ENCODE measurements around the gene PLEKHA7.

DNA sequence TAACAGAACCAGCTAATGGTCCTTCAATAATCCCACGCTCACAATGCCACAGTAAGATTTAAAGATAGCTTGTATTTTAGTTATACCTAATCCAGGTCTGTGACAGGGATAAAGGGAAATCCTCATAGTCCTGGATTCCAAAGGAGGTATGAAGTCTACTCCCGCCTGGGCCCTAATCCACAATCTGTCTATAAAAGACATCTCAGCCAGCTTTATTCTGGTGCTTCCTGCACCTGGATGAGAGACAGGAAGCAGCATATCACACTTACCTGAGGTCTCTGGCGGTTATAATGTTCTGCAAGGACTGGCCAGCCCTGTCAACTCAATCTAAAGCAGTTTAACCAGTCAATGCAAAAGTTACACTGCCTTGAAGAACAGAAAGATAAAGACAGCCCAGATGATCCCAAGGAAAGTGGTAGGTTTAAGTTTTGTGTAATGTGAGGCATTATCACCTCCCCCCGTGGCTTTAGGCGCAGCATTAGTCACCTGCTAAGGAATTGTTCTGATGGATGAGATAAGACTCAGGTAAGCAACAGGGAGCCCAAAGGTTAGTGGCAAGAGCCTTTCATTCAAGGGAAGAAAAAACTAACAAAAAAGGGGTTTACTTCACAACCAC lies 57.6 kb downstream of the PLEKHA7 start:
- TF ChIP-seq, protein P1, sequence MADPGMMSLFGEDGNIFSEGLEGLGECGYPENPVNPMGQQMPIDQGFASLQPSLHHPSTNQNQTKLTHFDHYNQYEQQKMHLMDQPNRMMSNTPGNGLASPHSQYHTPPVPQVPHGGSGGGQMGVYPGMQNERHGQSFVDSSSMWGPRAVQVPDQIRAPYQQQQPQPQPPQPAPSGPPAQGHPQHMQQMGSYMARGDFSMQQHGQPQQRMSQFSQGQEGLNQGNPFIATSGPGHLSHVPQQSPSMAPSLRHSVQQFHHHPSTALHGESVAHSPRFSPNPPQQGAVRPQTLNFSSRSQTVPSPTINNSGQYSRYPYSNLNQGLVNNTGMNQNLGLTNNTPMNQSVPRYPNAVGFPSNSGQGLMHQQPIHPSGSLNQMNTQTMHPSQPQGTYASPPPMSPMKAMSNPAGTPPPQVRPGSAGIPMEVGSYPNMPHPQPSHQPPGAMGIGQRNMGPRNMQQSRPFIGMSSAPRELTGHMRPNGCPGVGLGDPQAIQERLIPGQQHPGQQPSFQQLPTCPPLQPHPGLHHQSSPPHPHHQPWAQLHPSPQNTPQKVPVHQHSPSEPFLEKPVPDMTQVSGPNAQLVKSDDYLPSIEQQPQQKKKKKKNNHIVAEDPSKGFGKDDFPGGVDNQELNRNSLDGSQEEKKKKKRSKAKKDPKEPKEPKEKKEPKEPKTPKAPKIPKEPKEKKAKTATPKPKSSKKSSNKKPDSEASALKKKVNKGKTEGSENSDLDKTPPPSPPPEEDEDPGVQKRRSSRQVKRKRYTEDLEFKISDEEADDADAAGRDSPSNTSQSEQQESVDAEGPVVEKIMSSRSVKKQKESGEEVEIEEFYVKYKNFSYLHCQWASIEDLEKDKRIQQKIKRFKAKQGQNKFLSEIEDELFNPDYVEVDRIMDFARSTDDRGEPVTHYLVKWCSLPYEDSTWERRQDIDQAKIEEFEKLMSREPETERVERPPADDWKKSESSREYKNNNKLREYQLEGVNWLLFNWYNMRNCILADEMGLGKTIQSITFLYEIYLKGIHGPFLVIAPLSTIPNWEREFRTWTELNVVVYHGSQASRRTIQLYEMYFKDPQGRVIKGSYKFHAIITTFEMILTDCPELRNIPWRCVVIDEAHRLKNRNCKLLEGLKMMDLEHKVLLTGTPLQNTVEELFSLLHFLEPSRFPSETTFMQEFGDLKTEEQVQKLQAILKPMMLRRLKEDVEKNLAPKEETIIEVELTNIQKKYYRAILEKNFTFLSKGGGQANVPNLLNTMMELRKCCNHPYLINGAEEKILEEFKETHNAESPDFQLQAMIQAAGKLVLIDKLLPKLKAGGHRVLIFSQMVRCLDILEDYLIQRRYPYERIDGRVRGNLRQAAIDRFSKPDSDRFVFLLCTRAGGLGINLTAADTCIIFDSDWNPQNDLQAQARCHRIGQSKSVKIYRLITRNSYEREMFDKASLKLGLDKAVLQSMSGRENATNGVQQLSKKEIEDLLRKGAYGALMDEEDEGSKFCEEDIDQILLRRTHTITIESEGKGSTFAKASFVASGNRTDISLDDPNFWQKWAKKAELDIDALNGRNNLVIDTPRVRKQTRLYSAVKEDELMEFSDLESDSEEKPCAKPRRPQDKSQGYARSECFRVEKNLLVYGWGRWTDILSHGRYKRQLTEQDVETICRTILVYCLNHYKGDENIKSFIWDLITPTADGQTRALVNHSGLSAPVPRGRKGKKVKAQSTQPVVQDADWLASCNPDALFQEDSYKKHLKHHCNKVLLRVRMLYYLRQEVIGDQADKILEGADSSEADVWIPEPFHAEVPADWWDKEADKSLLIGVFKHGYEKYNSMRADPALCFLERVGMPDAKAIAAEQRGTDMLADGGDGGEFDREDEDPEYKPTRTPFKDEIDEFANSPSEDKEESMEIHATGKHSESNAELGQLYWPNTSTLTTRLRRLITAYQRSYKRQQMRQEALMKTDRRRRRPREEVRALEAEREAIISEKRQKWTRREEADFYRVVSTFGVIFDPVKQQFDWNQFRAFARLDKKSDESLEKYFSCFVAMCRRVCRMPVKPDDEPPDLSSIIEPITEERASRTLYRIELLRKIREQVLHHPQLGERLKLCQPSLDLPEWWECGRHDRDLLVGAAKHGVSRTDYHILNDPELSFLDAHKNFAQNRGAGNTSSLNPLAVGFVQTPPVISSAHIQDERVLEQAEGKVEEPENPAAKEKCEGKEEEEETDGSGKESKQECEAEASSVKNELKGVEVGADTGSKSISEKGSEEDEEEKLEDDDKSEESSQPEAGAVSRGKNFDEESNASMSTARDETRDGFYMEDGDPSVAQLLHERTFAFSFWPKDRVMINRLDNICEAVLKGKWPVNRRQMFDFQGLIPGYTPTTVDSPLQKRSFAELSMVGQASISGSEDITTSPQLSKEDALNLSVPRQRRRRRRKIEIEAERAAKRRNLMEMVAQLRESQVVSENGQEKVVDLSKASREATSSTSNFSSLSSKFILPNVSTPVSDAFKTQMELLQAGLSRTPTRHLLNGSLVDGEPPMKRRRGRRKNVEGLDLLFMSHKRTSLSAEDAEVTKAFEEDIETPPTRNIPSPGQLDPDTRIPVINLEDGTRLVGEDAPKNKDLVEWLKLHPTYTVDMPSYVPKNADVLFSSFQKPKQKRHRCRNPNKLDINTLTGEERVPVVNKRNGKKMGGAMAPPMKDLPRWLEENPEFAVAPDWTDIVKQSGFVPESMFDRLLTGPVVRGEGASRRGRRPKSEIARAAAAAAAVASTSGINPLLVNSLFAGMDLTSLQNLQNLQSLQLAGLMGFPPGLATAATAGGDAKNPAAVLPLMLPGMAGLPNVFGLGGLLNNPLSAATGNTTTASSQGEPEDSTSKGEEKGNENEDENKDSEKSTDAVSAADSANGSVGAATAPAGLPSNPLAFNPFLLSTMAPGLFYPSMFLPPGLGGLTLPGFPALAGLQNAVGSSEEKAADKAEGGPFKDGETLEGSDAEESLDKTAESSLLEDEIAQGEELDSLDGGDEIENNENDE (IDR thresholded peaks at IDR 0.05; ENCODE audit: insufficient replicate concordance, low read length): no peak
- no peak for TF ChIP-seq KDM5A (IDR thresholded peaks at IDR 0.05; ENCODE audit: low read length)
- TF ChIP-seq RFX5 (IDR thresholded peaks at IDR 0.05; ENCODE audit: borderline replicate concordance, low read depth, low read length): no peak
- TF ChIP-seq POLR2AphosphoS5 (IDR thresholded peaks at IDR 0.05; ENCODE audit: low read depth, low read length): no peak
- no peak for TF ChIP-seq POLR2A (IDR thresholded peaks at IDR 0.05; ENCODE audit: control extremely low read depth in 1 of 2, low read depth in 2 of 2, low read length in 2 of 2)
- no peak for TF ChIP-seq CEBPB (IDR thresholded peaks at IDR 0.05; ENCODE audit: low read depth, low read length)
- TF ChIP-seq, protein P2, sequence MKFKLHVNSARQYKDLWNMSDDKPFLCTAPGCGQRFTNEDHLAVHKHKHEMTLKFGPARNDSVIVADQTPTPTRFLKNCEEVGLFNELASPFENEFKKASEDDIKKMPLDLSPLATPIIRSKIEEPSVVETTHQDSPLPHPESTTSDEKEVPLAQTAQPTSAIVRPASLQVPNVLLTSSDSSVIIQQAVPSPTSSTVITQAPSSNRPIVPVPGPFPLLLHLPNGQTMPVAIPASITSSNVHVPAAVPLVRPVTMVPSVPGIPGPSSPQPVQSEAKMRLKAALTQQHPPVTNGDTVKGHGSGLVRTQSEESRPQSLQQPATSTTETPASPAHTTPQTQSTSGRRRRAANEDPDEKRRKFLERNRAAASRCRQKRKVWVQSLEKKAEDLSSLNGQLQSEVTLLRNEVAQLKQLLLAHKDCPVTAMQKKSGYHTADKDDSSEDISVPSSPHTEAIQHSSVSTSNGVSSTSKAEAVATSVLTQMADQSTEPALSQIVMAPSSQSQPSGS (IDR thresholded peaks at IDR 0.05; ENCODE audit: low read length): no peak
